ENCODE measurements around the gene NIT2. TPM values are rescaled to one million over a fixed set of nuclear protein-coding genes. Genes with fewer than 3 reads are reported as not detected.

NIT2 gene
- total RNA-seq, 1 donor from 2014 or later: 22.3 TPM

DNA sequence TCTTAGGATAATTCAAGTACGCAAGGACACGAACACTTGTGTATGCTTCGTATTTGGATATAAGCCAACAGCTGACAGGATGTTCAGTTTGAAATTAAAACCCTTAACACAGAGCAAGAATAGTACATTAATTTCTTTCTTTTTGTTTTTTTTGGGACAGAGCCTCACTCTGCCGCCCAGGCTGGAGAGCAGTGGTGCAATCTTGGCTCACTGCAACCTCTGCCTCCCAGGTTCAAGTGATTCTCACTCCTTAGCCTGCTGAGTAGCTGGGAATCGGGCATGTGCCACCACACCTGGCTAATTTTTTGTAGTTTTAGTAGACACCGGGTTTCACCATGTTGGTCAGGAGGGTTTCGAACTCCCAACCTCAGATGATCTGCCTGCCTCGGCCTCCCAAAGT is 33.9 kb downstream of the NIT2 start:
- TF ChIP-seq, protein P1, sequence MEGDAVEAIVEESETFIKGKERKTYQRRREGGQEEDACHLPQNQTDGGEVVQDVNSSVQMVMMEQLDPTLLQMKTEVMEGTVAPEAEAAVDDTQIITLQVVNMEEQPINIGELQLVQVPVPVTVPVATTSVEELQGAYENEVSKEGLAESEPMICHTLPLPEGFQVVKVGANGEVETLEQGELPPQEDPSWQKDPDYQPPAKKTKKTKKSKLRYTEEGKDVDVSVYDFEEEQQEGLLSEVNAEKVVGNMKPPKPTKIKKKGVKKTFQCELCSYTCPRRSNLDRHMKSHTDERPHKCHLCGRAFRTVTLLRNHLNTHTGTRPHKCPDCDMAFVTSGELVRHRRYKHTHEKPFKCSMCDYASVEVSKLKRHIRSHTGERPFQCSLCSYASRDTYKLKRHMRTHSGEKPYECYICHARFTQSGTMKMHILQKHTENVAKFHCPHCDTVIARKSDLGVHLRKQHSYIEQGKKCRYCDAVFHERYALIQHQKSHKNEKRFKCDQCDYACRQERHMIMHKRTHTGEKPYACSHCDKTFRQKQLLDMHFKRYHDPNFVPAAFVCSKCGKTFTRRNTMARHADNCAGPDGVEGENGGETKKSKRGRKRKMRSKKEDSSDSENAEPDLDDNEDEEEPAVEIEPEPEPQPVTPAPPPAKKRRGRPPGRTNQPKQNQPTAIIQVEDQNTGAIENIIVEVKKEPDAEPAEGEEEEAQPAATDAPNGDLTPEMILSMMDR (IDR thresholded peaks at IDR 0.05; ENCODE audit: unreplicated experiment): no peak
- Mint-ChIP-seq H3K9me3 (ENCODE audit: unreplicated experiment) (no peaks in the 10 kb centered on the region), H3K36me3 (ENCODE audit: low read depth, unreplicated experiment) (peaks cover 7% of the 10 kb centered on the region), H3K4me3 (ENCODE audit: unreplicated experiment) (no peak overlapping the region), H3K4me1 (ENCODE audit: unreplicated experiment) (no peaks in the 10 kb centered on the region), H3K27me3 (ENCODE audit: unreplicated experiment) (no peaks in the 10 kb centered on the region), H3K27ac (ENCODE audit: unreplicated experiment) (no peak overlapping the region)
- DNase-seq (ENCODE audit: low spot score): no peak

GRCh38 chr3:100370756-100371155 is 36.2 kb downstream of the NIT2 start:
- Mint-ChIP-seq H3K27me3 (ENCODE audit: unreplicated experiment) (no peaks in the 10 kb centered on the region), H3K4me1 (ENCODE audit: unreplicated experiment) (no peaks in the 10 kb centered on the region), H3K36me3 (ENCODE audit: low read depth, unreplicated experiment) (peaks cover 7% of the 10 kb centered on the region), H3K9me3 (ENCODE audit: unreplicated experiment) (no peaks in the 10 kb centered on the region), H3K27ac (ENCODE audit: unreplicated experiment) (no peak overlapping the region), H3K4me3 (ENCODE audit: unreplicated experiment) (no peak overlapping the region)
- TF ChIP-seq, protein P1 (IDR thresholded peaks at IDR 0.05; ENCODE audit: unreplicated experiment): no peak
- DNase-seq (ENCODE audit: low spot score): no peak

DNA sequence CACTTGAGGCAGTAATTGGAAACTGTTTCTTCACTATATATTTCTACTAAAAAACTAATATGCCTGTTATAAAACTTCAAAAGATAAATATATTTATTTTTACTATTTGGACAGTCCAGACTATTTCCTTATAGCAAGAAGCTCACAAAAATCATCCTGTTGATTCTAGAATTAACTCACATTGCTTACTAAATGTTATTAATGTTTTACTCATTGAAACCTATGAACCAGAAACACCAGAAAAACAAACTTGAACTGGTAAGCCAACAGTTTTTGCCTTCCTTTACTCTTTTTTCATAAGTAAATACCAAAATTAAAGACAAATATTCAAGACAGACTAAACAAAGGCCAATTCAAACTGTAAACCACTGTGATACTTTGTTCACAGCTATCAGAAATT is 40.0 kb downstream of the NIT2 start:
- no peaks in the 10 kb centered on the region for H3K4me1 Mint-ChIP-seq (ENCODE audit: unreplicated experiment)
- no peak overlapping the region for H3K27ac Mint-ChIP-seq (ENCODE audit: unreplicated experiment)
- peaks cover 2% of the 10 kb centered on the region for H3K27me3 Mint-ChIP-seq (ENCODE audit: unreplicated experiment)
- peaks cover 8% of the 10 kb centered on the region for H3K36me3 Mint-ChIP-seq (ENCODE audit: low read depth, unreplicated experiment)
- no peak for DNase-seq (ENCODE audit: low spot score)
- no peaks in the 10 kb centered on the region for H3K9me3 Mint-ChIP-seq (ENCODE audit: unreplicated experiment)
- TF ChIP-seq, protein P1 (IDR thresholded peaks at IDR 0.05; ENCODE audit: unreplicated experiment): no peak
- H3K4me3 Mint-ChIP-seq (ENCODE audit: unreplicated experiment): no peak overlapping the region

DNA sequence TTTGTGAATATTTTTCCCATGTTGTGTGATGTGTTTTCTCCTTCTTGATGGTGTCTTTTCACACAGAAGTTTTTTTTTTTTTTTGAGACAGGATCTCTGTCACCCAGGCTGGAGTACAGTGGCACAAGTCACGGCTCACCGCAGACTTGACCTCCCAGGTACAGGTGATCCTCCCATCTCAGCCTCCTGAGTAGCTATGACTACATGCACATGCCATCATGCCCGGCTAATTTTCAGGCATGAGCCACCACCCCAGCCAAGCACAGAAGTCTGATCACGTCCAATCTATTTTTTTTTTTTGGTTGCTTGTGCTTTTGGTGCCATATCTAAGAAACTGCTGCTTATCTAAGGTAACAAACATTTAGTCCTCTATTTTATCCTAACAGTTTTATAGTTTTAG is 41.7 kb downstream of the NIT2 start:
- peaks cover 12% of the 10 kb centered on the region for H3K36me3 Mint-ChIP-seq (ENCODE audit: low read depth, unreplicated experiment)
- H3K9me3 Mint-ChIP-seq (ENCODE audit: unreplicated experiment): no peaks in the 10 kb centered on the region
- H3K4me1 Mint-ChIP-seq (ENCODE audit: unreplicated experiment): no peaks in the 10 kb centered on the region
- H3K27me3 Mint-ChIP-seq (ENCODE audit: unreplicated experiment): peaks cover 2% of the 10 kb centered on the region
- no peak overlapping the region for H3K27ac Mint-ChIP-seq (ENCODE audit: unreplicated experiment)
- no peak for DNase-seq (ENCODE audit: low spot score)
- TF ChIP-seq, protein P1 (IDR thresholded peaks at IDR 0.05; ENCODE audit: unreplicated experiment): no peak
- H3K4me3 Mint-ChIP-seq (ENCODE audit: unreplicated experiment): no peak overlapping the region

GRCh38 chr3:100384733-100385525 is 50.4 kb downstream of the NIT2 start:
- no peaks in the 10 kb centered on the region for H3K9me3 Mint-ChIP-seq (ENCODE audit: unreplicated experiment)
- H3K27me3 Mint-ChIP-seq (ENCODE audit: unreplicated experiment): peaks cover 1% of the 10 kb centered on the region
- H3K4me3 Mint-ChIP-seq (ENCODE audit: unreplicated experiment): no peak overlapping the region
- no peaks in the 10 kb centered on the region for H3K4me1 Mint-ChIP-seq (ENCODE audit: unreplicated experiment)
- peaks cover 22% of the 10 kb centered on the region for H3K36me3 Mint-ChIP-seq (ENCODE audit: low read depth, unreplicated experiment)
- H3K27ac Mint-ChIP-seq (ENCODE audit: unreplicated experiment): no peak overlapping the region
- no peak for DNase-seq (ENCODE audit: low spot score)
- TF ChIP-seq, protein P1 (IDR thresholded peaks at IDR 0.05; ENCODE audit: unreplicated experiment): no peak

Measured in endothelial cell (in vitro differentiated cells).